ENCODE measurements around the gene SBNO2.
"Not testable (repeated sequence)": the region's sequence is repeated elsewhere in the genome, so short reads cannot be mapped to it uniquely, and the experiment has no call there.

Gene SBNO2

DNA sequence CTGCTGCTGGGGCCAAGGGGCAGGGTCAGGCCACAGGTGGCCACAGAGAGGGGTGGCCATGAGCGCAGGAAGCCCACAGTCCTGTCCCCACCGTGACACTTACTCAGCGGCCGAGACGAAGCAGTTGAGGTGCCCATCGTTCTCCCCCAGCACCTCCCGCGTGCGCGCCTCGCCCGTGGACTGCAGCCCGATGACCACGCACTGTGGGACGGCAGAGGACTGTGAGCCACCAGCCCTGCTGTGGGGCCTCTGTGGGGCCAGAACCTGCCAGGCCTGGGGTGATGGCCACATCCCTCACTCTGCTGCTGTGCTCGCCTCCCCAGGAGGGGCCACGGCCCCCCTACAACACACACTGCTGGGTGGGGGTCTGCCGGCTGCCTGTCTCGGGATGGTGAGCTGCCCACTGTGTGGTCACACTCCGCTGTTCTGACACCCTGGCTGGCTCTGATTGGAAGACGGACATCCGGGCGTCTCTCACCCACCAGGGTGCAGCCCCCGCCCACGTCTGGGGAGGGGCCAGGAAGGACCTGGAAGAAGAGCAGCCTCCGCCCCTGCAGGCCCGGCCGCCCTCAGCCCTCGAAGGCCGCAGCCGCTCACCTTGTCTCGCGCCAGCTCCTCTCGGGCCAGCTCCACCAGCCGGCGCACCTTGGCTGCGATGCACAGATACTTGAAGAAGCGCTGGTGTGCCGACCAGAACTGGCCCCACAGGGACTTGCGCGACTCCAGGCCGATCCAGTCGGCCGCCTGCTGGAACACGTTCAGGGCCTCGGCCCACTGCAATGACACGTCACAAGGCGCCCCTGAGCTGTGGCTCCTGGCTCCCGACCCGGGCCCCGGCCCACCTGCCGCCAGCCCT is 57.1 kb downstream of the SBNO2 start:
- DNase-seq, result no peak

DNA sequence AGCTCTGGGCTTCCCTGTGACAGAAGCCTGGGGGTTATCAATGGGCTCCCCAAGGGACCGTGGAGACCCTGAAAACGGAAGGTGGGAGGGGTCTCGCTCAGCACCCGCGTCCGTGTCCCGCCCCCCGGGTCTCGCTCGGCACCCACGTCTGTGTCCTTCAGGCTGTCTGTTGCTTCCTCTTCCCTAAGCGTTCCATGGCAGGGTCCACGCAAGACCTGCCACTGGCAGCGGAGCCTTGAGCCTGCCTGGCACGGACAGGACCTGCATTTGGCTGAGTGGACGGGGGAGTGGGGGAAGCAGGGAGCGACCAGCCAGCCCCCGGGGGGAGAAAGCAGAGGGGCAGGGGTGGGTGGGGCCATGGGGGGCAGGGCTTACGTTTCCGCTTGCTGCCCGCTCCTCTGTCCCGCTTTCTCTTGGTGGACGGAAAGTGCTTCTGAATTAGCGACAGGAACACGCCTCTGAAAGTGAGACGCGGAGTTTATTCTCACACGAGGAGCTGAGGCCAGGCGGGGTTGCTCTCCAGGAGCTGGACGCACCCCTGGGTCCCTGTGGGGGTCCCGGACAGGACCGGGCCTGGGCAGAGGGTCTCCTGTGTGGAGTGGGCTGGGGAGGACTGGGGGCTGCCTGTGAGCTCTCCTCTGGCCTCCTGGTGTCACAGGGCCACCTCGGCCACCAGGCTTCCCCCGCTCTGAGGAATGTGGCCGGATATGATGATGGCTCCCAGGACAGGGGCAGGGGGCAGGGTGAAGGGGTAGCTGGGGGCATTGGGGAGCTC is 58.2 kb downstream of the SBNO2 start:
- no peak for DNase-seq

DNA sequence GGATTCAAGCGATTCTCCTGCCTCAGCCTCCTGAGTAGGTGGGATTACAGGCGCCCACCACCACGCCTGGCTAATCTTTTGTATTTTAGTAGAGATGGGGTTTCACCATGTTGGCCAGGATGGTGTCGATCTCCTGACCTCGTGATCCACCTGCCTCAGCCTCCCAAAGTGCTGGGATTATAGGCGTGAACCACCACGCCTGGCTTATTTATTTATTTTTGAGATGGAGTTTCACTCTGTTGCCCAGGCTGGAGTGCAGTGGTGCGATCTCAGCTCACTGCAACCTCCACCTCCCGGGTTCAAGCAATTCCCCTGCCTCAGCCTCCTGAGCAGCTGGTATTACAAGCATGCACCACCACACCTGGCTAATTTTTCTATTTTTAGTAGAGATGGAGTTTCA is 59.3 kb downstream of the SBNO2 start:
- not testable (repeated sequence) for DNase-seq

DNA sequence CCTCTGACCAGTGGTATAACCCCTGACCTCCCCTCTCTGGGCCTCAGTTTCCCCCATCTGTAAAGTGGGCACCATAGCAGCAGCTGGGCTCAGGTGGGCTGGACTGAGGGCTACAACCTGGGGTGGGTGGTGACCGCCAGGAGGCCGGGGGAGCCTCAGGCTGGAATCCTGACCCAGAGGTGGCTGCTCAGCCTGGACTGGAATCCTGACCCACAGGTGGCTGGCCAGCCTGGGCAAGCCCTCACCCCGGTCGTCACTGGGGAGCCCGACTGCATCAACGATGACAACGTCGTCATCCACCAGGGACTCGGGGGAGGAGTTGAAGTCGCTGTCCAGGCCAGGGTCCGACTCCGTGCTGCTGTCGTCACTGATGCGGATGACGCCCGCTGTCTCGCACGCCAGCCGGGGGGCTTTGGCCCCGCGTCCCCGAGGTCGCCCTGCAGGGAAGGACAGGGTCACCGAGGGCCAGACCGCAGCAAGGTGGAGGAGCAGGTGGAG is 60.0 kb downstream of the SBNO2 start:
- DNase-seq, result no peak

DNA sequence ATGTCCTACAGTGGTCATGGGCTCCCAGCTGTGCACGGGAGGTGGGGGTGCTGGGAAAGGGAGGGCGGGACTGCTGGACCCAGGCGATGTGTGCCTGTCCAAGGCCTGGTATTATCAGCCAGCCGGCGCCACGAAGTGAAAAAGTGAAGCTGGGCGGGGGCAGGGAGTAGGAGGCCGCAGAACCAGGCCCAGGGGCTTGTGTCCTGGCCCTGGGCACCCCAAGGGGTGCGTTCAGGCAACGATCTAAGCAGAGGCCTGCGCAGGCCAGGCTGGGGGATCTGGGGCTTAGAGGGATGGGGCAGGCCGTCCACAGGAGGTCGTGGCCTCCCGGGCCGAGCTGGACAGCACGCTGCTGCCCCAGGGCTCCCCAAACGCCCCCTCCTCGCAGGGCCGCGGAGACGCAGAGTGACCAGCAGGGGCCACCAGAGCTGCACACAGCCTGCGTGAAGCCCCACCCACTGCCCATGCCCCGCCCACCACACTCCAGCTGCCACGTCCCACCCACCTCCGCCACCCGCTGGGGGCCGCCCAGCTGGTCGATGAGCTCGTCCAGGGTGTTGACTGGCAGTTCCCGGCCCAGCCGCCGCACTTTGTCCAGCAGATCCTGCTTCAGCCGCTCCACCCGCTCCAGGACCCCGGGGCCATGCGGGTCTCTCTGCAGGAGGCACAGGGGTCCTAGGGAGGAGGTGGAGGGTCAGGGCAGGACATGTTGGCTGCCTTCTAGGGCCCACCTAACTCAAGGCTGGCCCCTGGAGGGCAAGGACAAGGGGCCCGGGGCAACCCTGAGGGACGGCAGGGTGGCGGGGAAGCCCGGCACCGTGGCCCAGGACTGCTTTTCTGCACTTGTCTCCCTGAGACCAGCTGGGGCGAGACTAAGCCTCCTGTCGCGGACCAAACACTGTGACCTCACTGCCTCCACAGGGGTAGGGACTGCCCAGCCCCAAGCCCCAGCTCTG is 60.8 kb downstream of the SBNO2 start:
- DNase-seq, result peak; percentile 84 to 85

DNA sequence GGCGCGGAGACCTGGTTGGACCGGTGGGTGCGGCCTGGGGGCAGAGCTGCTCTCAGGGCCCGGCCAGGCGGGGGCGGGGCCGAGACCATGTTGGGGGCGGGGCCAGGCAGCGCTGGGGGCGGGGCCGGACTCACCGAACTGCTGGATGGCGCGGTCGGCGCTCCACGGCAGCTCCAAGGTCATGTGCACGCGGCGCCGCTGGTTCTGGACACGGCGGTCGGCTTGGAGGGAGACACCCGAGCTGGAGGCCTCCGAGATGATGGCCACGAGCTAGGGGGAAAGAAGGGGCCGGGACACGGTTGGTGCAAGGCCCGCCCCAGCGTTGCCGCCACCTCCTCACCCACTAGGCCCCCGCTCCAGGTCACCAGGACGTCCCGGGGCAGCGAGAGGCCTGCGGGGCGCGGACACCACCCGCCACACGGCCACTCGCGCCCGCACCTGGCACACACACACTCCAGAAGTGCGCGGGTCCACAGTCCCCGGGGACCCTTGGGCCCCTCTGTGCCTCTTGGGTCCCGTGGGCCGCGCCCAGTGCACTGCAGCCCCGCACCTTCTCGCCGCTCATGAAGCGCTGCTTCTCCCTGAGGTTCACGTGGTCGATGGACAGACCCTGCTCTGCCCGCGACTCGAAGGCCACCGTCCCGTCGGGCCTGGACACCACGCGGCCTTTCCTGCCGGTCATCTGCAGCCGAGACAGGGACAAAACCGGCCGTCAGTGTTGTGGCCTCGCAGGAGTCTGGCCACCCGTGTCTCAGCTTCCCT is 61.6 kb downstream of the SBNO2 start:
- DNase-seq, result no peak

DNA sequence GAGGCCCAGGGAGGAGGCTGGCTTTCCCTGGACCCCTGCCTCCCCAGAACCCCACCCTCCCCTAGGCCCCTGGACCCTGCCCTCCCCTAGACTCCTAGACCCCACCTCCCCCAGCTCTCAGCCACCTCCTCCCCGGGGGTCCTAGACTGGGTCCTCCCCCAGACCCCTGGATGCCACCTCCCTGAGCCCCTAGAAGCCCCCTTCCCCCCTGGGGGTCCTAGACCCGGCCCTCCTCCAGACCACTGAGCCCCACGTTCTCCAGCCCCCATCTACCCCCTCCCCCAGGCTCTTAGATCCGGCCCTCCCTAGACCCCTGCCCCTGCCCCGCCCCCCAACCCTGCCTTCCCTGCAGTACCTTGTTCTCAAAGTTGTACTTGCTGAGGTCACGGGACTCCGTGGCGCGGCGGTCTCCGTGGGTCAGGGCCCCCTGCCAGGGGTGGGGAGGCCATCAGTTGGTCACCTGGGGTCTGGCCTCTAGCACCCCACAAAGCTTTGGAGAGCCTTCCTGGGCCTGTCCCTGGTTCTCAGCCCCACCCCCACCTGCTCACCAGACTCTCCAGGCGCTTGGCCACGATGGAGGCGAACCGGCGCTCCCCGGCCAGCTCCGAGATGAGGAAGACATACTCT is 62.3 kb downstream of the SBNO2 start:
- no peak for DNase-seq

DNA sequence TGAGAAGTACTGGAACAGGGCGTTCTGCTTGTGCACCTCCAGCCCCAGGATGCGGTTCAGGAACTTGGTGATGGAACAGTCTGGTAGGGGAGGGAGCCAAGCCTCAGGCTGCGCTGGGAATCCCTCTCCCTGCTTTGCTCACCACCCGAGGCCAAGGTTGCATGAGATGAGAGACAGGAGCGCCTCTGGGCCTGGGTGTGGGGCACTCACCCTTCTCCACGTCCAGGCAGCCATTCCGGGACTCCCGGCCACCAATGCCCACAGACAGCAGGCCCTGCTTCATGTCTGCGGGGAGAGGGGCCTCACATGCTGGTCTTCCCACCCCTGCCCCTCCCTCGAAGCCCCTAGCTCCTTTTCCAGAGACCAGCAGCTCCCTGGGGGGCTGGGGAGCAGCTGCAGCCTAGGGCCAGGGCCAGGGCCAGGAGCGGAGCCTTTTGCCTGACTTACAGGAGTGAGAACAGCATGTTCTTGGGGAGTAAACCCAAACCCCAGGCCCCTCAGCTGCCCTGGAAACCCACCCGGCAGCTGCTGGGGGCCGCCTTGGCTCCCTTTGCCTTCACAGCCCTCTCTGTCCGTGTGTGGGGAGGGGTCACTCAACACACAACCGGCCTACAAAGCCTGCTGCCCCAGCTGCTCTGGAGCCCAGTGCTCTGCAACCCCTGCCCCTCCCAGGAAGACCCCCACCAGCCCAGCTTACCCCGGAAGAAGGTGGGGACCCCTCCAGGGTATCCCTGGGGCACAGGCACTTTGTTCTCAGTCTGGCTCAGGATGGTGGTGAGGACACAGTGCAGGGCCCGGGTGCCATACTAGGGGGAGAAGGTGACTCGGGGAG is 63.0 kb downstream of the SBNO2 start:
- no peak for DNase-seq

DNA sequence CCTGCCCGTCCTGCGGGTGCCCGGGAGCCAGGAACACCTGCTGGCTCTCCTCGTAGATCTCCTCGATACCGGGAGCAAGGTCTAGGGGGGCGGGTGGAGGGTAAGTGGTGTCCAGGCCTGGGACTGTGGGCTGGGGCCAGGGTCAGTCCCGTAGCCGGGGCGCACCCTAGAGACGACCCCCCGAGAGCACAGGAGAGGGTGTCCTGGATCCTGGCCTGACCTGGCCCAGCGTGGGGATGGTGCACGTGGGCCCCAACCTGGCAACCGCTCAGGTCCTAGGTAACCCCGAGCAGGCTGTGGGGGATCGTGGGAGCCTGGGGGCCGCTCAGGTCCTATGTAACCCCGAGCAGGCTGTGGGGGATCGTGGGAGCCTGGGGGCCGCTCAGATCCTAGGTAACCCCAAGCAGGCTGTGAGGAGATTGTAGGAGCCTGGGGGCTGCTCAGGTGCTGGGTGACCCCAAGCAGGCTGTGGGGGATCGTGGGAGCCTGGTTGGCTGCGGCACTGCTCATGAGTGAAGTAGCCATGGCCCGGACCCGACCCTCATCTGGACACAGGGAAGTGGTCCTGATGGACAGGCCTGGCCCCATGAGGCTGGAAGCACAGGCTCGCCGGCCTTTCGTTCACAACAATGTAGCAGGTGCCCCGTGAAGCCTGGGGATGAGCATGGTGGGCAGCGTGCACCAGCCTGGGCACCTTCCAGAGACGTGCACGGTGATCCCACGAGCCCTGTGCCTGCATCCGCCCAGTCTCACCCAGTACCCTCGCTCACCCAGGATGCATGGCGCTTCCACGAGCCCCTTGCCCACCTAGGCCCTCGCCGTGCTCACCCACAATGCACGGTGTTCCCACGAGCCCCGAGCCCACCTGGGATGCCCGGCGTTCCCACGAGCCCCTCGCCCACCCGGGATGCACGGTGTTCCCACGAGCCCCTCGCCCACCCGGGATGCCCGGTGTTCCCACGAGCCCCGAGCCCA is 64.1 kb downstream of the SBNO2 start:
- no peak for DNase-seq

DNA sequence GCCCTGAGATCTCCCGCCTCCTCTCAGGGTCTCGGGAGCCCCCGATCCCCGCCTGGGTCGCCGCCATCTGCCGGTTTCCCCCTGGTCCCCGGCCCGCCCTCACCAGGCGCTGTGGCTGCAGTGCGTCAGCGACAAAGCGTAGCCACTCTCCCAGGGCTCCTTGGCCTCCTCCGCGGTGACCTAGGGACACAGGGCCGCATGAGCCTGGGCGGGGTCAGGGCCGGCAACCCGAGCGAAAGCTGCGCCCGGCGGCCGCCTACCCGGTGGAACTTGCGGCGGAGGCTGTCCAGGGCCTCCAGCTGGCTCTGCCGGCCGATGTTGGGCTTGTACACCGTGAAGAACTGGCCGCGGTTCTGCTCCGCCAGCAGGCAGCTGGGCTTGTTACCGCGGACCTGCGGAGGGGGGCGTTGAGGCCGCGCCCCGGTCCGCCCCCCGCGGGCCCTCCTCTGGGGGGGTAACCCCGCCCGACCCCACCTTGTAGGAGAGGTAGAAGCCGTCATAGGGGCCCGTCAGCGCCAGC is 65.0 kb downstream of the SBNO2 start:
- DNase-seq, result no peak

DNA sequence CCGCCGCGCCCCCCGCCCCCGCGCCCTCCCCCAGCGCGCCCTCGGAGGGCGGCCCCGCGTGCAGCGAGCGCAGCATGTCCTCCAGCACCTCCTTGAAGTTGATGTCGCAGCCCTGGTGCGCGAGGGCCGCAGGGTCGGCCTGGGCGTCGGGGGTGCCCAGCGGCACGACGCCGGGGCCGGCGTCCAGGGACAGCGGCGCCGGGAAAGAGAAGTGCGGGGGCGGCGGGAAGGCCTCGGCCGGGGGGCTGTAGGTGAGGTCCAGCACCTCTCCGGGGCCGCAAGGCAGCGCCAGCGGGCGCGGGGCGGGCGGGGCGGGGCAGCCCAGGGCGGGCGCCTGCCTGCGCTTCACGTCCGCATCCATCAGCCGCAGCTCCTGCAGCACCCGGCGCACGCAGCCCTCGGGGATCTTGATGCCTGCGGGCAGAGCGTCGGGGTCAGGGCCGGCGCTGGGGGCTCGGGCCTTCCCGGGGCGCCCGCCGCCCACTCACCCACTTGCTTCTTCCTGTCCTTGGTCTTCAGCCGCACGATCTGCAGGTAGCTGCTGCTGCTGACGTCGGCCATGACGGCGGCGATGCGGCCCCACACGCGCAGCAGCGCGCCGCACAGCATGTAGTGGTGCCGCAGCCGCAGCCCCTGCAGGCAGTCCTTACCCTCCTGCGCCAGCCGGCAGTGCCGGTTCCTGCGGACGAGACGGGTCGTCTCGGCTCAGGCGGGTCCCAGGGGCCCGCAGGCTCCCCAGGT is 65.6 kb downstream of the SBNO2 start:
- no peak for DNase-seq

DNA sequence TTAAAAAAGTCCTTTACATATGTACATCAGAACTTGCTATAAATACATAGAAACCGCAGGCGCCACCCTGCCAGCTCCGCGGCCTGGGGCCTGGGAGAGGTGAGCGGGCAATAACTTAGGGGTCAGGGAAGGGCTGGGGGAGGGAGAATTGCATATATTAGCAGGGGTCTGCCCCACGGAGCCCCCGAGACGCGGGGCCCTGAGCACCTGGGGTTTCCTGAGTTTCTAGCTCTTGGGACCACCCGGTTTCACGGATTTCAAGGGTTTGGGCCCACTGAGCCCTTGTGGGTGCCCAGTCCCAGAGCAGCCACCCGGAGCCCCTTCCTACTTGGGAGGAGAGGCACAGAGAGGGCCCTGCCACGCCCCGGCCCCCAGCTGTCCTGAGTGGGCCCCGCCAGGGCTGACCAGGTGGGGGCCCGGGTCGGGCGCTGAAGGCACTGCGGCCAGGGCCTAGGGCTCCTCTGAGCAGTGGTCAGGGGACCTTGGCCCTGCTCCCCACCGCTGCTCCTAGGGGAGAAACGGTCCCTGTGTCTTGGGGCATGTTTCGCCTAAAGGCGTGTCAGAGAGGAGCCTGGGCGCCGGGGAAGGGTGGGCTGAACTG is 66.3 kb downstream of the SBNO2 start:
- DNase-seq, result no peak

DNA sequence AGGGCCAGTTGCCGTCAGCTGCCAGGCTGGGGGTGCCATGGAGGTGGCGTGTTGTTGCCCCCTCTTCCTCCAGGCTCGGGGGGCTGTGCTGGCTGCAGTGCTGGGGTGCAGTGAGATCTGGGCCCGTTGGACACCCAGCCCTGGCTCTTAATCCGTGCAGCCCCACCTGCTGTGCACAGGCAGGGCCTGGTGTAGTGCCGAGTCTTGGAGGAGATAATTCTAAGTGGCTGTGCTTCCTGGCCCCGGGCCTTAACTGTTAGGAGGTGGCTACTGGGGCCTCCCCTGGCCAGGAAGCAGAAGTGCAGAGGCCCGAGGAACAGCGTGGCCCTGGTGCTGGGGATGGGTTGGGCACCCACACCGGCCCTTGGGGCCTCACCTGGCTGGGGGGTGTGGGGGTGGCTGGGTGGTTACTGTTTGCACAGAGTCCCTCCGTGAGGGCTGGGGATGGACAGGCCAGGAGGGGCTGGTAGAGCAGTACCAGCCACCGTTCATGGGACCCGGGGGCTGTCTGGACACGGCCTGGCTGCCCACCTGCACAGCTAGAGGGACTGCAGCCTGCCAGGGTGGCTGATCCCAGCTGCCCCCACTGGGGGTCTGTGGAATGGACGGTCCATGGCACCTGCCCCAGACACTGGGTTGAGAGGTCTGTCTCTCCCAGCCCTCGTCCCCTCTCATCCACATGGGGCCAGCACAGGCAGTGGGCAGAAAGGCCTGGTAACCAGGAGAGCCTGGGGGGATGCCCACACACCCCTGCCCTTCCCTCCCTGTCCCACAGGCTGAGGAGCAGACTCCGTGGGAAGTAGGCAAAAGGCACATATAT is 67.0 kb downstream of the SBNO2 start:
- DNase-seq, result no peak

DNA sequence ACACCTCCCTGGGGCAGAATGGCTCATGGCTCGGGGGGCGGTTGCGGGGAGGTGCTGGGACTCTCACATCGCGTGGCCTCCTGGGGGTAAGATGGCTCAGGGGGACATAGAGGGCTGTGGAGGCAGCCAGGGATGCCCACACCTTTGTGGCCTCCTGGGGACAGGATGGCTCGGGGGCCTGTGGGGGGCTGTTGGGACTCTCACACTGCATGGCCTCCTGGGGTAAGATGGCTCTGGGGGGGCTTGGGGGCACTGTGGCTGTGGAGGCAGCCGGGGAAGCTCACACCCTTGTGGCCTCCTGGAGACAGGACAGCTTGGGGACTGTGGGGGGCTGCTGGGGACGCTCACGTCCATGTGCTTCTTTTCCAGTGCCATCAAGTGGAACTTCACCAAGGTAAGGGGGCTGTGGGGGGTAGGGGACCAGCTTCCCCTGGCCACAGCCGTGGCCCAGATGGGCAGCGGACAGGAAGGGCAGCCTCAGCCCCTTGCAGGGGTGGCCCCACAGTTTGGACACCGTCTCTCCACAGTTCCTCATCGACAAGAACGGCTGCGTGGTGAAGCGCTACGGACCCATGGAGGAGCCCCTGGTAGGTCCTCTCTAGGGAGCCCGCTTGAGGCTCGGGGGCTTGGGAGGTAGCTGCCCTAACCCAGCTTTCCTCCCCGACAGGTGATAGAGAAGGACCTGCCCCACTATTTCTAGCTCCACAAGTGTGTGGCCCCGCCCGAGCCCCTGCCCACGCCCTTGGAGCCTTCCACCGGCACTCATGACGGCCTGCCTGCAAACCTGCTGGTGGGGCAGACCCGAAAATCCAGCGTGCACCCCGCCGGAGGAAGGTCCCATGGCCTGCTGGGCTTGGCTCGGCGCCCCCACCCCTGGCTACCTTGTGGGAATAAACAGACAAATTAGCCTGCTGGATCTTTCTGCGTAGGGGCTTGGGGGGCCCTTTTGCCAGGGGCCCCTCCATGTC is 67.9 kb downstream of the SBNO2 start:
- DNase-seq, result no peak

DNA sequence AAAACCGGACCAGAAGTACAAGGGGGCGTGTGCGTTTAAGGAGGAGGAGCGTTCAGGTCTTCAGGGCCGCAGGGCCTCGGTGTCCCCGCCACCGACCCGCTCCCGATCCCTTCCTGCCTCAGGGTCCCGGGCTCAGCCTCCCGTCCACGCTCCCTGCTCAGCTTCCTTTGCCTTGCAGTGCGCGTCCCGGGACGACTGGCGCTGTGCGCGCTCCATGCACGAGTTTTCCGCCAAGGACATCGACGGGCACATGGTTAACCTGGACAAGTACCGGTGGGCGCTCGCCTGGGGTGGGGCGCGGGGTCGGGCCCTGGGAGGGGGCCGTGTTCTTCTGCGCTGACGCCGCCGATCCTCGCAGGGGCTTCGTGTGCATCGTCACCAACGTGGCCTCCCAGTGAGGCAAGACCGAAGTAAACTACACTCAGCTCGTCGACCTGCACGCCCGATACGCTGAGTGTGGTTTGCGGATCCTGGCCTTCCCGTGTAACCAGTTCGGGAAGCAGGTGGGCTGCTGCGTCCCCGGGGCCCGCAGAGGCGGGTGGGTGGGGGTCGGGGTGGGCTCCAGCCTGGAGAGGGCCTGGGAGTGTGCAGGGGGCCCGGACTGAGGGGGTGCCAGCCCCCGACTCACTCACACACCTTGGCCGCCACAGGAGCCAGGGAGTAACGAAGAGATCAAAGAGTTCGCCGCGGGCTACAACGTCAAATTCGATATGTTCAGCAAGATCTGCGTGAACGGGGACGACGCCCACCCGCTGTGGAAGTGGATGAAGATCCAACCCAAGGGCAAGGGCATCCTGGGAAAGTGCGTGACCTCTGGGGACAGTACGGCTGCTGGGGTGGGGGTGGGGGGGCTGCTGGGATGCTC is 68.8 kb downstream of the SBNO2 start:
- DNase-seq, result no peak

Measured in SHP77 (cell line).